Bronchial epithelial cell (primary cell): ENCODE results near the gene THBS3. TPM values are rescaled to one million over a fixed set of nuclear protein-coding genes. Genes with fewer than 3 reads are reported as not detected.
A peak's percentile ranks its signal among the peaks of the same experiment; 100 is the strongest.

ENCODE experiments used
- DNase-seq: peaks from one replicate; pipeline ENCODE4 v3.0.0-alpha.2; 2010; ENCODE audit warnings: low read depth
- FAIRE-seq: peaks from 2 replicates; lab custom pipeline; 2011; peaks lifted over from hg19 to GRCh38; lab: Jason Lieb, UNC
- H3K27me3 ChIP-seq: 2 replicates; pipeline ENCODE4 v1.5.1; 2011; ENCODE audit warnings: low read length; ENCODE audit not compliant: control insufficient read depth, insufficient read depth
- H3K36me3 ChIP-seq: 2 replicates; pipeline ENCODE4 v1.5.1; 2011; ENCODE audit warnings: low read length; ENCODE audit not compliant: control insufficient read depth, insufficient read depth
- H3K4me3 ChIP-seq: 2 replicates; pipeline ENCODE4 v1.5.1; 2011; ENCODE audit warnings: mild to moderate bottlenecking, low read depth, low read length, control low read depth
- total RNA-seq: library from RNA; depleted of rRNA; stranded (reverse); fragments of >200 nt; gene quantifications from 2 replicates; pipeline ENCODE4 v1.2.1, GENCODE V29; 2014
- TF ChIP-seq, protein P1 (sequence below): IDR thresholded peaks from 2 replicates; pipeline ENCODE4 v1.5.1; 2011; ENCODE audit warnings: mild to moderate bottlenecking, moderate library complexity, low read length, control low read depth, inconsistent platforms; ENCODE audit not compliant: insufficient read depth, severe bottlenecking

Gene THBS3
- total RNA-seq, 1 donor from 2014 or later = 16.3 TPM

DNA sequence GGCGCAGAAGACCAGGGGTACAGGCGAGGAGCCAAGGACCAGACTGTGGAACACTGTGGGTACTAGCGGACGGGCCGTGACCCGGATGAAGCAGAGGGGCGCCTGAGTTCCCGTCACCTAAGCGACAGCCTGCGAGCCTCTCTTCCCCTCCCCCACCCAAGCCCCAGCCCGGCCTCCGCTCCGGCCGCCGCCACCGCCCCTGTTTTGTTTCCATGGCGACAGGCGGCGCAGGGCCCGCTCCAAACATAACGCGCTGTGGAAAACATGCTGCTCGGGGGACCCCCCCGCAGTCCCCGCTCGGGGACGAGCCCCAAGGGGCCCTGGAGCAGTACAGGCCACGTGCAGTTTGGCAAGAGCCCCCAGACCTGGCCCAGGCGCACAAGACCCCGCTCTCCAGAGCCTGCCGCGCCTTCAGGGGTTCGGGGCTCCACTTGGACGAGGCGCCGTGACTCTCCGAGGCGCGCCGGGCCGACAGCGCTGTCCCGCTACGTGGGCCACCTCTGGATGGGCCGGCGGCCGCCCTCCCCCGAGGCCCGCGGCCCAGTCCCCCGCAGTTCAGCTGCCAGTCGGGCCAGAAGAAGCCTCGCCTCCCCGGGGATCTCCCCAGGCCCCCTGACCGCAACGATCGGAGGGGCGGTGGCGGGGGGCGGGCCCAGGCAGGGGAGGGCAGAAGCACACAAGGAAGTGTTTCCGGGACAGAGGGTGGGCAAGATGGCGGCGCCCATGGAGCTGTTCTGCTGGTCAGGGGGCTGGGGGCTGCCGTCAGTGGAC, 1.0 kb upstream of the THBS3 start, which contains the start of gene MTX1:
Gene MTX1, plus strand, starts transcription at position 155 of the 771 bp plus-strand sequence. Its CDS starts 110 bp downstream, at position 265.
- Histone ChIP-seq H3K4me3 (peak within 1 kb of the TSS; percentile 90), H3K27me3 (no peaks in the 10 kb centered on the region), H3K36me3 (peaks cover 7% of the 10 kb centered on the region)
- FAIRE-seq = no peak
- peak; percentile 45 for DNase-seq
- TF ChIP-seq, protein P1, sequence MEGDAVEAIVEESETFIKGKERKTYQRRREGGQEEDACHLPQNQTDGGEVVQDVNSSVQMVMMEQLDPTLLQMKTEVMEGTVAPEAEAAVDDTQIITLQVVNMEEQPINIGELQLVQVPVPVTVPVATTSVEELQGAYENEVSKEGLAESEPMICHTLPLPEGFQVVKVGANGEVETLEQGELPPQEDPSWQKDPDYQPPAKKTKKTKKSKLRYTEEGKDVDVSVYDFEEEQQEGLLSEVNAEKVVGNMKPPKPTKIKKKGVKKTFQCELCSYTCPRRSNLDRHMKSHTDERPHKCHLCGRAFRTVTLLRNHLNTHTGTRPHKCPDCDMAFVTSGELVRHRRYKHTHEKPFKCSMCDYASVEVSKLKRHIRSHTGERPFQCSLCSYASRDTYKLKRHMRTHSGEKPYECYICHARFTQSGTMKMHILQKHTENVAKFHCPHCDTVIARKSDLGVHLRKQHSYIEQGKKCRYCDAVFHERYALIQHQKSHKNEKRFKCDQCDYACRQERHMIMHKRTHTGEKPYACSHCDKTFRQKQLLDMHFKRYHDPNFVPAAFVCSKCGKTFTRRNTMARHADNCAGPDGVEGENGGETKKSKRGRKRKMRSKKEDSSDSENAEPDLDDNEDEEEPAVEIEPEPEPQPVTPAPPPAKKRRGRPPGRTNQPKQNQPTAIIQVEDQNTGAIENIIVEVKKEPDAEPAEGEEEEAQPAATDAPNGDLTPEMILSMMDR = no peak

DNA sequence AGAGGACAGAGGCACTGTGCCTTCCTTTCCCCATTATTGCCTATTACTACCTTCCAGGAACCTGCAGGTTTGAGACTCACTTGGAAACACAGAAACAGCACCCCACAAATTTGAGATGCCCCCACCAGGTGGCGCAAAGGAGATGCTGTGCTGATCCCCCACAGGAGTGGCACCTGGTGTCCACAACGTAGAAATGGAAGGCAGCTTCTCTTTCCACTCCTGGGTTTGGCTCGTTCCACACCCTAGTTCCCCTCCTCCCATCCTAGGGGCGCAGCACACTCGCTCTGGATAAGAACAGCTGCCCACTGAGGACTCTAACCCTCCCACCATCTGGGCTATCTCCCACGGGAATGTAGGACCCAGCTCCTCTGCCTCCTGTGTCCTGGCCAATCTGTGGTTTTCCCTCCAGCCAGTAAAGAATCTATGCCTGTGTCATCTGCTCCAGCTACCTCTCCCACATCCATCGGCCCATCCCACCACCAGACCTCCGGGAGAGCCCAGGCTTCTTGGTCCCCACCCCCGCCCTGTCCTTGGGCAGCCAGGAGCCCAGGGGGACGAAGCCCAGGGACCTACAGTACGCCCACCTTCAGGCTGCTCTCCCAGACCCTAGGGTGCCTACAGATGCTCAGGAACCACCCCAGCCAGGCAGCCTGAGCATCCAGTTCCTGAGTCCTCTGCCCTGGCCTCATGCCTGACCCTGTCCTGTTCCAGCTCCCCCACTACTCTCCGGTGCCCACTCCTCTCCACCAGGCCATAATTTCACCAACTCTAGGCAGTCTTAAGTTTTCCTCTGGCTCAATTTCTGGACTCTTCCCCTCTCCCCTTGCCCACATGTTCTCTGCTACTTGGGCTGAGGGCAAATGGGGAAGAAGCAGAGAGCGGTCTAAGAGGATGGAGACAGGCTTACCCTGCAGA, 549 bp downstream of the THBS3 start:
- TF ChIP-seq, protein P1 = peak; percentile 94
- Histone ChIP-seq H3K36me3 (peaks cover 6% of the 10 kb centered on the region), H3K27me3 (no peaks in the 10 kb centered on the region), H3K4me3 (no peak overlapping the region)
- peak; percentile 76 for DNase-seq
- peak; percentile 93 for FAIRE-seq

DNA sequence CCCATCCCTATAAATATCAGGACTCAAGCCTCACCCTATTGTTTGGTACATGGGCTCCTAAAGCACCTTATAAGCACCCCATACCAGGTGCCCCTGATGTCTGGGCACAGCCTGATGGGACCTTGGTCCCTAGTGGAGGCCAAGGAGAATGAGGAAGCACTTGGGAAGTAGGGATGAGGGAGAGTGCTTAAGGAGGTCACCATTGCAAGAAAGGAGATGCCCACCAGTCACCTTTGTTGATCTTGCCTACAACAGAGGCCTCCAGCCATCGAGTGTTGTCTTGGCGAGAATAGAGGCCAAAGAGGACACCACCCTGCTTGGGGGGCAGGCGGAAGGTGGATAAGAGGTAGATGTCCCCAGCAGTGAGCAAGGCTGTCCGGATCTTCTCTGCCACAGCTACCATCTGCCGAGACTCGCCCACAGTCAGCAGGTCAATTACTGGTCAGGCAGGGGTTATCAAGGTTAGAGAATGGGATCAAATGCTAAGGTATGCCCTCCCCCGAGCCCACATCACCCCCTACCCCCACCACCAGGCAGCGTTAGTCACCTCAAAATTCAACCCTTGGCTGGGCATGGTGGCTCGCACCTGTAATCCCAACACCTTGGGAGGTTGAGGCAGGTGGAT, 1.6 kb downstream of the THBS3 start:
- FAIRE-seq (no peak), DNase-seq (no peak)
- H3K36me3 ChIP-seq = peaks cover 5% of the 10 kb centered on the region
- no peaks in the 10 kb centered on the region for H3K27me3 ChIP-seq
- H3K4me3 ChIP-seq = no peak overlapping the region
- TF ChIP-seq, protein P1 = no peak

DNA sequence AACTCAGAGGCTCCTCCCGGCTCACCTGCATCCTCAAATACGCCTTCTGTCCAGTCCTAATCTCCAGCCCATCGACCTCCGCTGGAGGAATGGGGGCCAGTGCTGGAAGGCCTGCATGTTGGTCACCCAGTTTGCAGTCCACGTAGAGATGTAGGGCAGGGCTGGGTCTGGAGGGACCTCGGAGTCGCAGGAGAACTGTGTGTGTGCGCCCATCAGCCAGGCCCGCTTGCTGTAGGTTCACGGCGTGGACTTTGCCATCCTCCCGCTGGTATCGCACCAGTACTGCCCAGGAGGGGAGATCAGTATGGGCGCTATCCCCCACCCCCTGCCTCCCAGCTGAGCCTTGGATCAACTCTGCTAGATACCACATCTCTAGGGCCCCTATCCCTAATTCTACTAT, 2.7 kb downstream of the THBS3 start:
- TF ChIP-seq, protein P1 = no peak
- H3K4me3 ChIP-seq = no peak overlapping the region
- peaks cover 3% of the 10 kb centered on the region for H3K36me3 ChIP-seq
- no peak for DNase-seq
- no peak for FAIRE-seq
- H3K27me3 ChIP-seq = no peaks in the 10 kb centered on the region

DNA sequence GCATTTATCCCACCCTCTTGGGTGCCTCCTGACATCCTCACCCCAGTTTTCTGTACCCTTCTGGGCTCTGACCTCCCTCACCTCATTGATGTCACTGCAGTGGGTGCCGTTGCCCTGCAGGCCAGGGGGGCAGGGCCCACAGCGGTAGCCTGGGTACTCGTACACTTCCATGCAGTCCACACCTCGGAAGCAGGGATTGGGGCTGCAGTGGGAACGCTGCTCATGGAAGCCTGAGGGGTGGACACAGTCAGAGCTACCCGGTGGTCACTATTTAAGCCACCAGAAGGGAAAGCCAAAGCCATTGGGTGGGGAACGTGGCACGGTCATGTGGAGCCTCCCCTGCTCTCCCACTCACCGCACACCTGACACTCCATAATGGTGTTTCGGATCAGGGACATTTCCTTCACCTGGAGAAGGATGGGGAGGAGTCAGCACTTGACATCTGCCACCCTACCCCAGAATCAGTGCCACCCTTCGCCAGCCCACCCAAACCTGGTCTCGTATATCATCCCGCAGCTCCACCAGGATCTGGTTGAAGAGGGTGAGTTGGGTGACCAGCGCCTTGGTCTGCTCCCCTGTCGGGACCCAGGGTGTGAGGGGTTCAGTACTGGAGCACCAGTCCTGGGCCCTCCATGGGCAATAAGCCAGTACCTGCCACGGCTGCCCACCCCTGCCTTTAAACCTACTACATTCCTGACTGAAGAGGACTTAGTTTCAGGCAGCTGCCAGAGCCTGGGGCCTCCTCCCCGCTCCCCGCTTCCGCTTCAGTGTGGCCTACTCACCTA, 4.8 kb downstream of the THBS3 start:
- DNase-seq = no peak
- TF ChIP-seq, protein P1 = no peak
- Histone ChIP-seq H3K27me3 (no peaks in the 10 kb centered on the region), H3K4me3 (no peak overlapping the region), H3K36me3 (peaks cover 6% of the 10 kb centered on the region)
- FAIRE-seq = peak; percentile 83
